Panc1 (cell line): ENCODE results near the gene ALPL.

Experiments
- POLR2AphosphoS5 ChIP-seq: IDR thresholded peaks from 2 replicates; pipeline ENCODE4 v1.6.1; 2012; ENCODE audit warnings: mild to moderate bottlenecking, low read depth, low read length, moderate library complexity
- REST ChIP-seq, 2 experiments: IDR thresholded peaks; 2 replicates each; pipeline ENCODE4 v1.6.1; 2011 to 2012; ENCODE audit warnings: low read depth in 2 of 2, control low read depth in 1 of 2, low read length in 1 of 2, mild to moderate bottlenecking in 1 of 2, moderate library complexity in 1 of 2; ENCODE audit not compliant: insufficient read depth in 1 of 2
- TF ChIP-seq, protein P1 (sequence below): fragments of 450-650 bp; IDR thresholded peaks from 2 replicates; pipeline ENCODE4 v1.5.1; 2017; ENCODE audit warnings: mild to moderate bottlenecking

DNA sequence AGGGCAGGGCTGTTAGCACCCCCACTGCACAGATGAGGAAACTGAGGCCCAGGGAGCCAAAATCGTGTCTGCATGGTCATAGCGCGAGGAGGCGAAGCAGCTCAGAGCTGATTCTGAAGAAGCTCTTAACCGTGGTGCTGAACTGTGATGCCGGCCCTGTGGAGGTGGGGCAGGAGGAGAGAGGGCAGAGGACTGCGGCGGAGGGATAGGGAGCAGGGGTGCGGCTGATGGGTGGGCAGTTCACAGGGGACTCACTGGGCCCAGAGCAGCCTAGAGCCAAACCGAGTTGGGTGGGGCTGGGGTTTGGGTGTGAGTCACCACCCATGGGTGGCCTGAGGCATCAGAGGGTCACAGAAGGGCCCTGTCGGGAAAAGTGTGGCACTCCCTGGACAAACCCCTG, 85.3 kb downstream of the ALPL start:
- TF ChIP-seq, protein P1, sequence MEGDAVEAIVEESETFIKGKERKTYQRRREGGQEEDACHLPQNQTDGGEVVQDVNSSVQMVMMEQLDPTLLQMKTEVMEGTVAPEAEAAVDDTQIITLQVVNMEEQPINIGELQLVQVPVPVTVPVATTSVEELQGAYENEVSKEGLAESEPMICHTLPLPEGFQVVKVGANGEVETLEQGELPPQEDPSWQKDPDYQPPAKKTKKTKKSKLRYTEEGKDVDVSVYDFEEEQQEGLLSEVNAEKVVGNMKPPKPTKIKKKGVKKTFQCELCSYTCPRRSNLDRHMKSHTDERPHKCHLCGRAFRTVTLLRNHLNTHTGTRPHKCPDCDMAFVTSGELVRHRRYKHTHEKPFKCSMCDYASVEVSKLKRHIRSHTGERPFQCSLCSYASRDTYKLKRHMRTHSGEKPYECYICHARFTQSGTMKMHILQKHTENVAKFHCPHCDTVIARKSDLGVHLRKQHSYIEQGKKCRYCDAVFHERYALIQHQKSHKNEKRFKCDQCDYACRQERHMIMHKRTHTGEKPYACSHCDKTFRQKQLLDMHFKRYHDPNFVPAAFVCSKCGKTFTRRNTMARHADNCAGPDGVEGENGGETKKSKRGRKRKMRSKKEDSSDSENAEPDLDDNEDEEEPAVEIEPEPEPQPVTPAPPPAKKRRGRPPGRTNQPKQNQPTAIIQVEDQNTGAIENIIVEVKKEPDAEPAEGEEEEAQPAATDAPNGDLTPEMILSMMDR, result no peak
- no peak for TF ChIP-seq POLR2AphosphoS5
- TF ChIP-seq REST (IDR thresholded peaks at IDR 0.05; ENCODE audit: insufficient read depth in 1 of 2, low read depth in 2 of 2, low read length in 1 of 2), result peak; percentile 77 to 84
